A549 (cell line): Measurements from ENCODE around the gene SGIP1. TPM values are rescaled to one million over a fixed set of nuclear protein-coding genes. Genes with fewer than 3 reads are reported as not detected.

Source experiments
- ATAC-seq, 2 experiments: fragments of 200-7000 bp in 1 of 2; fragments of >200 bp in 1 of 2; cut with Nextera tagmentation in 1 of 2; cut with Tn5 transposase in 1 of 2; 3 replicates each; pipeline versions ENCODE4 v1.8.0 to v1.9.1; 2018 to 2020; ENCODE audit warnings: mild to moderate bottlenecking in 1 of 2, moderate library complexity in 1 of 2
- CTCF ChIA-PET: fragments of 300-600 bp; sonication (Branson Sonifier 250); formaldehyde crosslinking; extraction: SDS; loops from one replicate; lab custom pipeline; 2021; ENCODE audit warnings: antibody characterized with exemption, inconsistent platforms; lab: Yijun Ruan, JAX
- POLR2A ChIA-PET: fragments of 350-600 bp; formaldehyde crosslinking; extraction: SDS; loops from one replicate; lab custom pipeline; 2021; ENCODE audit warnings: antibody characterized with exemption, inconsistent platforms; lab: Yijun Ruan, JAX
- DNase-seq, 2 experiments: peaks; one replicate each; pipeline versions ENCODE4 v3.0.0 to v3.0.0-alpha.2; 2011 to 2016; ENCODE audit warnings: low read depth in 1 of 2, low spot score in 1 of 2
- FAIRE-seq: peaks from 2 replicates; lab custom pipeline; 2011; peaks lifted over from hg19 to GRCh38; lab: Jason Lieb, UNC
- H3K27ac ChIP-seq, 2 experiments: fragments of >200 bp; sonication (Bioruptor Twin); formaldehyde crosslinking; 3 replicates each; pipeline ENCODE4 v1.5.1; 2016 to 2017
- H3K4me1 ChIP-seq: fragments of >200 bp; sonication (Bioruptor Twin); formaldehyde crosslinking; 3 replicates; pipeline ENCODE4 v1.6.1; 2016
- H3K4me2 ChIP-seq: fragments of >200 bp; sonication (Bioruptor Twin); formaldehyde crosslinking; 3 replicates; pipeline ENCODE4 v1.6.1; 2016
- H3K4me3 ChIP-seq: fragments of >200 bp; sonication (Bioruptor Twin); formaldehyde crosslinking; 3 replicates; pipeline ENCODE4 v1.5.1; 2016
- H3K9me3 ChIP-seq: fragments of >200 bp; sonication (Bioruptor Twin); formaldehyde crosslinking; 3 replicates; pipeline ENCODE4 v1.6.1; 2016
- CBX2 ChIP-seq: fragments of 200-600 bp; sonication (generic); IDR thresholded peaks from 2 replicates; pipeline ENCODE4 v1.6.1; 2016; ENCODE audit warnings: low read depth, mild to moderate bottlenecking, borderline replicate concordance
- CBX8 ChIP-seq: fragments of 200-600 bp; sonication (generic); IDR thresholded peaks from 2 replicates; pipeline ENCODE4 v1.6.1; 2016
- CHD2 ChIP-seq: fragments of 150-350 bp; IDR thresholded peaks from 2 replicates; pipeline ENCODE4 v1.6.1; 2014; ENCODE audit warnings: low read length; ENCODE audit not compliant: partially characterized antibody
- GATA3 ChIP-seq: IDR thresholded peaks from 2 replicates; pipeline ENCODE4 v1.6.1; 2012; ENCODE audit warnings: borderline replicate concordance
- HDAC2 ChIP-seq: fragments of 200-600 bp; sonication (generic); IDR thresholded peaks from 2 replicates; pipeline ENCODE4 v1.6.1; 2016
- HOXB13 ChIP-seq: fragments of 250-450 bp; sonication (Bioruptor Pico); IDR thresholded peaks from 2 replicates; pipeline ENCODE4 v1.5.0; 2020; ENCODE audit warnings: low read depth, mild to moderate bottlenecking, moderate library complexity
- HOXB5 ChIP-seq: fragments of 250-450 bp; sonication (Bioruptor Pico); IDR thresholded peaks from 2 replicates; pipeline ENCODE4 v1.5.0; 2020; ENCODE audit warnings: mild to moderate bottlenecking, moderate library complexity
- JUN ChIP-seq, 2 experiments: fragments of >200 bp; sonication (Bioruptor Twin); formaldehyde crosslinking; IDR thresholded peaks; 2 replicates in 1 of 2; 3 replicates in 1 of 2; pipeline ENCODE4 v1.6.1; 2016 to 2017
- KDM5A ChIP-seq: fragments of 200-600 bp; sonication (generic); IDR thresholded peaks from 2 replicates; pipeline ENCODE4 v1.6.1; 2016; ENCODE audit warnings: antibody characterized with exemption, mild to moderate bottlenecking
- MAFK ChIP-seq: fragments of 450-650 bp; IDR thresholded peaks from 2 replicates; pipeline ENCODE4 v1.6.1; 2014; ENCODE audit not compliant: partially characterized antibody
- MAZ ChIP-seq: fragments of 150-350 bp; IDR thresholded peaks from 2 replicates; pipeline ENCODE4 v1.6.1; 2014; ENCODE audit warnings: antibody characterized with exemption, low read depth, low read length, borderline replicate concordance
- MYC ChIP-seq: IDR thresholded peaks from 2 replicates; pipeline ENCODE4 v1.6.1; 2012; ENCODE audit warnings: mild to moderate bottlenecking, inconsistent platforms, low read length, improper control_type of control experiment, borderline replicate concordance
- NFE2L2 ChIP-seq: fragments of 150-350 bp; conservative IDR thresholded peaks from 2 replicates; pipeline ENCODE4 v1.6.1; 2014; ENCODE audit warnings: low read length
- POLR2A ChIP-seq: IDR thresholded peaks from 2 replicates; pipeline ENCODE4 v1.6.1; 2012; ENCODE audit warnings: mild to moderate bottlenecking, low read length
- POLR2AphosphoS2 ChIP-seq: conservative IDR thresholded peaks from 2 replicates; pipeline ENCODE4 v1.6.1; 2012; ENCODE audit warnings: low read length, improper control_type of control experiment, inconsistent platforms
- RAD21 ChIP-seq, 2 experiments: fragments of >200 bp in 1 of 2; sonication (Bioruptor Twin) in 1 of 2; formaldehyde crosslinking in 1 of 2; IDR thresholded peaks in 1 of 2; conservative IDR thresholded peaks in 1 of 2; 2 replicates in 1 of 2; 3 replicates in 1 of 2; pipeline ENCODE4 v1.6.1; 2012 to 2018; ENCODE audit warnings: inconsistent platforms in 1 of 2
- RARB ChIP-seq: fragments of 250-450 bp; sonication (Bioruptor Pico); IDR thresholded peaks from 2 replicates; pipeline ENCODE4 v1.8.0; 2021; ENCODE audit warnings: mild to moderate bottlenecking, moderate library complexity
- RFX5 ChIP-seq: fragments of 450-650 bp; IDR thresholded peaks from 2 replicates; pipeline ENCODE4 v1.7.1; 2014; ENCODE audit warnings: antibody characterized with exemption, mild to moderate bottlenecking, moderate library complexity
- RNF2 ChIP-seq: fragments of 200-600 bp; sonication (generic); IDR thresholded peaks from 2 replicates; pipeline ENCODE4 v1.6.1; 2016; ENCODE audit warnings: low read depth, mild to moderate bottlenecking, antibody characterized with exemption, moderate library complexity, borderline replicate concordance
- SREBF2 ChIP-seq: fragments of 450-650 bp; IDR thresholded peaks from 2 replicates; pipeline ENCODE4 v1.6.1; 2014; ENCODE audit warnings: mild to moderate bottlenecking, moderate library complexity
- TFCP2L1 ChIP-seq: fragments of 250-450 bp; sonication (Bioruptor Pico); IDR thresholded peaks from 2 replicates; pipeline ENCODE4 v1.5.0; 2021; ENCODE audit warnings: mild to moderate bottlenecking
- ZNF302 ChIP-seq: fragments of 250-450 bp; sonication (Bioruptor Pico); IDR thresholded peaks from 2 replicates; pipeline ENCODE4 v1.9.0; 2021; ENCODE audit warnings: inconsistent platforms, mild to moderate bottlenecking, moderate library complexity
- WGBS: methylation state at CpG from one replicate; pipeline ENCODE4 v1.1.6; 2017; ENCODE audit errors: missing lambda C conversion rate; 5-methylcytosine and 5-hydroxymethylcytosine counted together
- polyA plus RNA-seq, 4 experiments: library from polyadenylated mRNA; depleted of rRNA in 3 of 4; stranded (reverse); fragments of >200 nt; fragmentation: RNase III in 1 of 4; extraction: RNeasy Plus Mini Kit Qiagen cat#74134 plus additional on column Dnase treatment in 1 of 4; gene quantifications; 2 replicates in 3 of 4; 3 replicates in 1 of 4; pipeline ENCODE4 v1.2.3, GENCODE V29; 2011 to 2017
- TF ChIP-seq, protein P1 (sequence below): fragments of 250-450 bp; sonication (Bioruptor Pico); IDR thresholded peaks from 2 replicates; pipeline ENCODE4 v1.5.0; 2021; ENCODE audit warnings: mild to moderate bottlenecking, moderate library complexity, borderline replicate concordance
- TF ChIP-seq, protein P2 (sequence below): fragments of >200 bp; sonication (Bioruptor Twin); formaldehyde crosslinking; IDR thresholded peaks from 3 replicates; pipeline ENCODE4 v1.5.1; 2016
- TF ChIP-seq, protein P3 (sequence below): fragments of >200 bp; sonication (Bioruptor Twin); formaldehyde crosslinking; IDR thresholded peaks from 2 replicates; pipeline ENCODE4 v1.6.1; 2016

The SGIP1 gene
- polyA plus RNA-seq, 2 of the 4 experiments (the other 2 are of a cell fraction): not detected

DNA sequence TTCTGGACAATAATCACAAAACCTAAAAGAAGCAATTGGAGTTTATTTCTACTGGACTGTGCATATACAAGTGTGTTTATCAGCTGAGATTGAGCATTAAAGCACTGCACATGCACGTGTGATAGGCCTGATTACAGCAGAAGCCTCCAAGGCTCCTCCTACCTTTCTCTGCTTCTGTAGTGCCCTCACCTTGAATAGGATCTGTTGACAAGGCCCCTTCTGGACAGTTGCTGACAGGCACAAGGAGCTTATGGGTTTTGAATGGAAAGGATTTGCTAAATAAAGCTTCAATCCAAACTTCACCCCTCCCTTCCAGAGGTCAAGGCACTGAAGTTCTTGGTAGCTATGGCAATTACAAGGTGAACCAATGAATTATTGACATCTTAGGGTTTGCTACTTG lies 7.9 kb upstream of the SGIP1 start:
- DNase-seq (no peak), ATAC-seq (no peak), FAIRE-seq (no peak)
- peaks cover 30% of the 10 kb centered on the region for H3K4me1 ChIP-seq
- WGBS: 71% methylated on average over 1 of the region's 1 CpG
- POLR2A ChIA-PET: no interaction called here
- TF ChIP-seq MAZ (no peak), KDM5A (no peak), HOXB13 (CRISPR knock-in tag) (no peak), ZNF302 (CRISPR knock-in tag) (no peak), MYC (no peak), RARB (CRISPR knock-in tag) (no peak)
- TF ChIP-seq, protein P1, sequence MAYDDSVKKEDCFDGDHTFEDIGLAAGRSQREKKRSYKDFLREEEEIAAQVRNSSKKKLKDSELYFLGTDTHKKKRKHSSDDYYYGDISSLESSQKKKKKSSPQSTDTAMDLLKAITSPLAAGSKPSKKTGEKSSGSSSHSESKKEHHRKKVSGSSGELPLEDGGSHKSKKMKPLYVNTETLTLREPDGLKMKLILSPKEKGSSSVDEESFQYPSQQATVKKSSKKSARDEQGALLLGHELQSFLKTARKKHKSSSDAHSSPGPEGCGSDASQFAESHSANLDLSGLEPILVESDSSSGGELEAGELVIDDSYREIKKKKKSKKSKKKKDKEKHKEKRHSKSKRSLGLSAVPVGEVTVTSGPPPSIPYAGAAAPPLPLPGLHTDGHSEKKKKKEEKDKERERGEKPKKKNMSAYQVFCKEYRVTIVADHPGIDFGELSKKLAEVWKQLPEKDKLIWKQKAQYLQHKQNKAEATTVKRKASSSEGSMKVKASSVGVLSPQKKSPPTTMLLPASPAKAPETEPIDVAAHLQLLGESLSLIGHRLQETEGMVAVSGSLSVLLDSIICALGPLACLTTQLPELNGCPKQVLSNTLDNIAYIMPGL (CRISPR knock-in tag): no peak
- H3K27ac ChIP-seq: no peak overlapping the region
- no peaks in the 10 kb centered on the region for H3K9me3 ChIP-seq
- H3K4me3 ChIP-seq: no peak overlapping the region
- CTCF ChIA-PET: no interaction called here
- H3K4me2 ChIP-seq: no peak overlapping the region

DNA sequence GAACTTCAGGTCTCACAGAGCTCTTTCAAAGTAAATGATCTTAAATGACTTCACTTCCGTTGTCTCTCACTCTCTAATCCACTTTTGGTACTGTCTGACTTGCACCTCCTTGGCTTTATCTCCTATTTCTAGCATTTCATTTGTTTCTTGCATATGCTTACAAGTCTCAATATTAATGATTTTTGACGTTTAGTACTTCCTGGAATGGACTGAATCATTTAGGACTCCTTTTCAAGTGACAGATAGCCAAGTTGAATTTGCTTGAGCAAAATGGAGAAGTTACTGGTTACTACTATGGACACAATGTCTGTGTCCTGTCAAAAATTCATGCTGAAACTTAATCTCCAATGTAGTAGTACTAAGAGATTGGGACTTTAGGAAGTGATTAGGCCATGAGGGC lies 7.0 kb upstream of the SGIP1 start:
- DNase-seq: no peak
- peaks cover 21% of the 10 kb centered on the region for H3K4me1 ChIP-seq
- TF ChIP-seq RAD21 (conservative IDR thresholded peaks at IDR 0.05 in 1 of 2, IDR thresholded peaks at IDR 0.05 in 1 of 2) (no peak), HOXB5 (no peak), CBX8 (no peak)
- TF ChIP-seq, all 56 proteins: peak for 0
- ATAC-seq: no peak
- Histone ChIP-seq H3K9me3 (no peaks in the 10 kb centered on the region), H3K4me3 (no peak overlapping the region), H3K27ac (no peak overlapping the region), H3K4me2 (no peak overlapping the region)
- ChIA-PET POLR2A (no interaction called here), CTCF (interaction anchor here (1.3 kb wide), 1 partner anchor 18 kb away, joined by 3 read pairs; no protein-coding TSS in a partner anchor)
- WGBS: 45% methylated on average over 2 of the region's 2 CpGs
- no peak for FAIRE-seq

DNA sequence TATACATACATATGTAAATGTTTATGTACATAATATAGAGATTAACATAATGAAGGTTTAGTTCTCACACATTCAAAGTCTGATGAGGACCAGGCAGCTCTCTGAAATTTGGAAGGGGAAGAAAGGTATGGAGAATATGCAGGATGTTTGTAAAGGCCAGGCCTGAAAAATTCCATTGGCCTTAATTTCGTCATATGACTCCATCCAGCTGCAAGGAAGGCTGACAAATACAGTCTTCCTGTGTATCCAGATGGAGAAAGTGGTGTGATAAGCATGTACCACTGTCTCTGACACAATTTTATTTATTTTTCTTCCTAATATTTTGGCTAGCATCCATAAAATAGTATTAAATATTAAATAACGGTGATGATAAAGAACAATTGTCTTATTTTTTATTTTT lies 6.3 kb upstream of the SGIP1 start:
- Histone ChIP-seq H3K27ac (no peak overlapping the region), H3K4me2 (no peak overlapping the region), H3K9me3 (no peaks in the 10 kb centered on the region), H3K4me1 (peaks cover 18% of the 10 kb centered on the region; the same call in 2 of the 3 replicates), H3K4me3 (no peak overlapping the region)
- FAIRE-seq (no peak), ATAC-seq (no peak), DNase-seq (no peak)
- WGBS: 64% methylated on average over 2 of the region's 2 CpGs
- TF ChIP-seq MAFK: no peak
- TF ChIP-seq RARB (CRISPR knock-in tag): no peak
- no peak for TF ChIP-seq CHD2
- TF ChIP-seq, protein P1 (CRISPR knock-in tag): no peak
- TF ChIP-seq, protein P2, sequence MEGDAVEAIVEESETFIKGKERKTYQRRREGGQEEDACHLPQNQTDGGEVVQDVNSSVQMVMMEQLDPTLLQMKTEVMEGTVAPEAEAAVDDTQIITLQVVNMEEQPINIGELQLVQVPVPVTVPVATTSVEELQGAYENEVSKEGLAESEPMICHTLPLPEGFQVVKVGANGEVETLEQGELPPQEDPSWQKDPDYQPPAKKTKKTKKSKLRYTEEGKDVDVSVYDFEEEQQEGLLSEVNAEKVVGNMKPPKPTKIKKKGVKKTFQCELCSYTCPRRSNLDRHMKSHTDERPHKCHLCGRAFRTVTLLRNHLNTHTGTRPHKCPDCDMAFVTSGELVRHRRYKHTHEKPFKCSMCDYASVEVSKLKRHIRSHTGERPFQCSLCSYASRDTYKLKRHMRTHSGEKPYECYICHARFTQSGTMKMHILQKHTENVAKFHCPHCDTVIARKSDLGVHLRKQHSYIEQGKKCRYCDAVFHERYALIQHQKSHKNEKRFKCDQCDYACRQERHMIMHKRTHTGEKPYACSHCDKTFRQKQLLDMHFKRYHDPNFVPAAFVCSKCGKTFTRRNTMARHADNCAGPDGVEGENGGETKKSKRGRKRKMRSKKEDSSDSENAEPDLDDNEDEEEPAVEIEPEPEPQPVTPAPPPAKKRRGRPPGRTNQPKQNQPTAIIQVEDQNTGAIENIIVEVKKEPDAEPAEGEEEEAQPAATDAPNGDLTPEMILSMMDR: no peak
- CTCF ChIA-PET: interaction anchor here (1.3 kb wide), 1 partner anchor 18 kb away, joined by 3 read pairs; no protein-coding TSS in a partner anchor
- POLR2A ChIA-PET: no interaction called here

DNA sequence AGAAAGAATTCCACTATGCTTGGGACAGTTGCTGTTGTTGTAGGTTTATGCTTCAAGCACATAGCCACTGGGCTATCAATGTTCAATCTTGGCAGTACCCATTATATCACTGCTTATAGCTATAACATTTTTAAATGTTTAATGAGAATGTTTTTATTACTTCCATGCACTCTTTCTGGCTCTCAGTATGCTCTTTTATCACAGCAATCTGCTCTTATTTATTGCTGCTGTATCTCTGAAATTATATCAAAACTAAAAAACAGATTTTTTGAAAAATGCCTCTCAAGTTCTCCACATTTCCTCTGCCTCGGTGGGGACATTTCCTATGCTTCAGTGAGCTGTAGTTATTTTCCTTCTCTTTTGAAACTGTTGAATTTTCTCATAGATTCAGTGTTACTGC lies 5.4 kb upstream of the SGIP1 start:
- FAIRE-seq (no peak), DNase-seq (no peak), ATAC-seq (no peak)
- ChIA-PET CTCF (no interaction called here), POLR2A (no interaction called here)
- 30% methylated on average over 1 of the region's 1 CpG for WGBS
- H3K4me1 ChIP-seq: peaks cover 10% of the 10 kb centered on the region; the same call in 2 of the 3 replicates
- H3K27ac ChIP-seq: no peak overlapping the region
- no peaks in the 10 kb centered on the region for H3K9me3 ChIP-seq
- no peak overlapping the region for H3K4me2 ChIP-seq
- H3K4me3 ChIP-seq: no peak overlapping the region
- no peak for TF ChIP-seq POLR2AphosphoS2
- no peak for TF ChIP-seq RNF2
- TF ChIP-seq HDAC2: no peak
- TF ChIP-seq CBX2: no peak
- no peak for TF ChIP-seq CBX8
- no peak for TF ChIP-seq GATA3
- no peak for TF ChIP-seq JUN (IDR thresholded peaks at IDR 0.05)
- TF ChIP-seq NFE2L2: no peak
- no peak for TF ChIP-seq RFX5
- no peak for TF ChIP-seq MYC
- no peak for TF ChIP-seq POLR2A
- TF ChIP-seq SREBF2: no peak
- TF ChIP-seq, protein P3, sequence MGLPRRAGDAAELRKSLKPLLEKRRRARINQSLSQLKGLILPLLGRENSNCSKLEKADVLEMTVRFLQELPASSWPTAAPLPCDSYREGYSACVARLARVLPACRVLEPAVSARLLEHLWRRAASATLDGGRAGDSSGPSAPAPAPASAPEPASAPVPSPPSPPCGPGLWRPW: no peak
- TF ChIP-seq MAZ: no peak
- TF ChIP-seq TFCP2L1 (CRISPR knock-in tag): no peak
- no peak for TF ChIP-seq MAFK
